DOHH2 (cell line): Measurements from ENCODE around the gene TSHZ2.

Experiments used
- H3F3A ChIP-seq: fragments of 200-600 bp; sonication (generic), shearing (Covaris generic); 2 replicates; pipeline ENCODE4 v1.6.0; 2016; ENCODE audit warnings: antibody characterized with exemption, mild to moderate bottlenecking; ENCODE audit not compliant: control insufficient read depth, insufficient read depth
- H3K27ac ChIP-seq: fragments of 200-600 bp; sonication (generic); 2 replicates; pipeline ENCODE4 v1.5.1; 2014; ENCODE audit warnings: low read depth, mild to moderate bottlenecking, low read length, moderate library complexity
- H3K27me3 ChIP-seq: fragments of 200-600 bp; sonication (generic); 2 replicates; pipeline ENCODE4 v1.6.1; 2014; ENCODE audit warnings: mild to moderate bottlenecking, low read length, mixed read lengths; ENCODE audit not compliant: control insufficient read depth
- H3K36me3 ChIP-seq: fragments of 200-600 bp; sonication (generic); 2 replicates; pipeline ENCODE4 v1.6.1; 2014; ENCODE audit warnings: mild to moderate bottlenecking, low read length, moderate library complexity, mixed read lengths; ENCODE audit not compliant: control insufficient read depth
- H3K4me1 ChIP-seq: fragments of 200-600 bp; sonication (generic); 2 replicates; pipeline ENCODE4 v1.6.1; 2014; ENCODE audit warnings: mild to moderate bottlenecking, low read length, mixed read lengths; ENCODE audit not compliant: control insufficient read depth
- H3K4me2 ChIP-seq: fragments of 200-600 bp; sonication (generic); 2 replicates; pipeline ENCODE4 v1.6.0; 2014; ENCODE audit warnings: mild to moderate bottlenecking, low read length, moderate library complexity
- H3K4me3 ChIP-seq: fragments of 200-600 bp; sonication (generic); 2 replicates; pipeline ENCODE4 v1.5.1; 2014; ENCODE audit warnings: mild to moderate bottlenecking, low read length, mixed read lengths
- H3K79me2 ChIP-seq: fragments of 200-600 bp; sonication (generic); 2 replicates; pipeline ENCODE4 v1.6.1; 2014; ENCODE audit warnings: mild to moderate bottlenecking, low read length, mixed read lengths; ENCODE audit not compliant: control insufficient read depth
- H3K9me2 ChIP-seq: fragments of 200-600 bp; sonication (generic); replicated peaks from 2 replicates; pipeline ENCODE4 v1.6.1; 2014; ENCODE audit warnings: mild to moderate bottlenecking, low read length, mixed read lengths; ENCODE audit not compliant: control insufficient read depth
- H3K9me3 ChIP-seq: fragments of 200-600 bp; sonication (generic); 2 replicates; pipeline ENCODE4 v1.6.1; 2014; ENCODE audit warnings: antibody characterized with exemption, low read length, mixed read lengths; ENCODE audit not compliant: control insufficient read depth, insufficient read depth
- H4K20me1 ChIP-seq: fragments of 200-600 bp; sonication (generic); 2 replicates; pipeline ENCODE4 v1.6.0; 2014; ENCODE audit warnings: low read depth, mild to moderate bottlenecking, antibody characterized with exemption, low read length, moderate library complexity; ENCODE audit not compliant: control insufficient read depth, insufficient read depth
- EZH2phosphoT487 ChIP-seq: fragments of 200-600 bp; sonication (generic); IDR thresholded peaks from 2 replicates; pipeline ENCODE4 v1.6.1; 2017; ENCODE audit warnings: borderline replicate concordance, mild to moderate bottlenecking, antibody characterized with exemption, low read length, moderate library complexity, mixed read lengths
- TF ChIP-seq, protein P1 (sequence below): fragments of 200-600 bp; sonication (generic); IDR thresholded peaks from one replicate; pipeline ENCODE4 v1.5.1; 2014; ENCODE audit warnings: antibody characterized with exemption, mild to moderate bottlenecking, low read depth, low read length; ENCODE audit not compliant: poor library complexity, severe bottlenecking

TSHZ2 gene

DNA sequence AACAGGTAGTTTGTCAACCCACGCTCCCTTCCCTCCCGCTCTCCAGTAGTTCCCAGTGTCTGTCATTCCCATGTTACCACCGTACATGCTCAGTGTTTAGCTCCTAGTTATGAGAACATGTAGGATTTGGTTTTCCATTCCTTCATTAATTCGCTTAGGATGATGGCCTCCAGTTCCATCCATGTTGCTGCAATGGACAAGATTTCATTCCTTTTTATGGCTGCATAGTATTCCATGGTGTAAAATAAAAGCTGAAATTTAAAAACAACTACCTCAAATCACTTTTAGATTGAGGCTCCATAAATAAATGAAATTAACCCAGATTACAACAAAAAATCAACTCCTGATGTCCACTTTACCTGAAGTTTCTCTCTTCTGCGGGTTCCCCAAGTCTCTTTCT is 430.9 kb downstream of the TSHZ2 start:
- no peaks in the 10 kb centered on the region for H3K4me1 ChIP-seq
- H3K9me2 ChIP-seq = no peaks in the 10 kb centered on the region
- no peak overlapping the region for H3K4me3 ChIP-seq
- TF ChIP-seq, protein P1, sequence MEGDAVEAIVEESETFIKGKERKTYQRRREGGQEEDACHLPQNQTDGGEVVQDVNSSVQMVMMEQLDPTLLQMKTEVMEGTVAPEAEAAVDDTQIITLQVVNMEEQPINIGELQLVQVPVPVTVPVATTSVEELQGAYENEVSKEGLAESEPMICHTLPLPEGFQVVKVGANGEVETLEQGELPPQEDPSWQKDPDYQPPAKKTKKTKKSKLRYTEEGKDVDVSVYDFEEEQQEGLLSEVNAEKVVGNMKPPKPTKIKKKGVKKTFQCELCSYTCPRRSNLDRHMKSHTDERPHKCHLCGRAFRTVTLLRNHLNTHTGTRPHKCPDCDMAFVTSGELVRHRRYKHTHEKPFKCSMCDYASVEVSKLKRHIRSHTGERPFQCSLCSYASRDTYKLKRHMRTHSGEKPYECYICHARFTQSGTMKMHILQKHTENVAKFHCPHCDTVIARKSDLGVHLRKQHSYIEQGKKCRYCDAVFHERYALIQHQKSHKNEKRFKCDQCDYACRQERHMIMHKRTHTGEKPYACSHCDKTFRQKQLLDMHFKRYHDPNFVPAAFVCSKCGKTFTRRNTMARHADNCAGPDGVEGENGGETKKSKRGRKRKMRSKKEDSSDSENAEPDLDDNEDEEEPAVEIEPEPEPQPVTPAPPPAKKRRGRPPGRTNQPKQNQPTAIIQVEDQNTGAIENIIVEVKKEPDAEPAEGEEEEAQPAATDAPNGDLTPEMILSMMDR = no peak
- no peak for TF ChIP-seq EZH2phosphoT487
- H3F3A ChIP-seq = no peaks in the 10 kb centered on the region
- H3K79me2 ChIP-seq = no peaks in the 10 kb centered on the region
- no peaks in the 10 kb centered on the region for H3K9me3 ChIP-seq
- H3K27me3 ChIP-seq = peaks cover 6% of the 10 kb centered on the region; the same call in 1 of the 2 replicates
- no peak overlapping the region for H3K27ac ChIP-seq
- no peaks in the 10 kb centered on the region for H4K20me1 ChIP-seq
- no peak overlapping the region for H3K4me2 ChIP-seq
- H3K36me3 ChIP-seq = no peaks in the 10 kb centered on the region

DNA sequence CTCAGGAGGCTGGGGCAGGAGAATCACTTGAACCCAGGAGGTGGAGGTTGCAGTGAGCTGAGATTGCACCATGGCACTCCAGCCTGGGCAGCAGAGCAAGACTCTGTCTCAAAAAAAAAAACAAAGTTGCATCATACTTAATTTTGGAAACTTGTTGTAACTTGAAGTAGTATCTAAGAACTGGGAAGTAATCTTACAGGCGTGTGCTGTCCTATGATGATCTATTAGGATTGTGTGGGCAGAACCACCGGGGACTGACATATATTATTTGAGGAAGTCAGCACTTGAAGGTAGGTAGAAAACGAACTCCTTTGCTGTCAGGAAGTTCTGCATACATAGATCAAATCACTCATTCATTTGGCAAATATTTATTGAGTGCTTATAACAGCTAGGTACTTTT is 433.0 kb downstream of the TSHZ2 start:
- Histone ChIP-seq H3K9me2 (no peaks in the 10 kb centered on the region), H3K27ac (no peak overlapping the region), H3K27me3 (peaks cover 6% of the 10 kb centered on the region; the same call in 1 of the 2 replicates), H4K20me1 (no peaks in the 10 kb centered on the region), H3K79me2 (no peaks in the 10 kb centered on the region), H3K4me3 (no peak overlapping the region), H3K36me3 (no peaks in the 10 kb centered on the region), H3K9me3 (no peaks in the 10 kb centered on the region), H3K4me1 (no peaks in the 10 kb centered on the region), H3F3A (no peaks in the 10 kb centered on the region), H3K4me2 (no peak overlapping the region)
- TF ChIP-seq, protein P1 = no peak
- TF ChIP-seq EZH2phosphoT487 = no peak

DNA sequence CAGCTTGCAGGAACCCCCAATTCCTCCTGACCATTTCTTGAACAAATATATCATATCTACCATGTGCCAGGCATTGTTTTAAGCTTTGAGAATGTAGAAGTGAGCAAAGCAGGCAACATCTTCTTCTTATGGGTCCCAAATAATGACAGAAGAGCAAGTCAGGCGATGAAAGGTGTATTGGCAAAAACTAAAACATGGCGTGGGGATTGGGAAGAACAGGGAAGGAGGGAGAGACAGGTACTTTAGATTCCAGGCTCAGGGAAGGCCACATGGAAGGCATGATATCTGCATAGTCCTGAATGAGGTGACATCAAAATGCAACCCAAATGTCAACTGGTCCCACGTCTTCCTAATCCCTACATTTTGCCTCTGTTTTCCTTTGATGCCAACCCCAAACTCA is 434.4 kb downstream of the TSHZ2 start:
- no peaks in the 10 kb centered on the region for H3K4me1 ChIP-seq
- H4K20me1 ChIP-seq = no peaks in the 10 kb centered on the region
- no peak overlapping the region for H3K4me2 ChIP-seq
- no peaks in the 10 kb centered on the region for H3F3A ChIP-seq
- H3K4me3 ChIP-seq = no peak overlapping the region
- TF ChIP-seq, protein P1 = no peak
- TF ChIP-seq EZH2phosphoT487 = no peak
- H3K79me2 ChIP-seq = no peaks in the 10 kb centered on the region
- no peaks in the 10 kb centered on the region for H3K9me2 ChIP-seq
- H3K27ac ChIP-seq = no peak overlapping the region
- H3K27me3 ChIP-seq = peaks cover 6% of the 10 kb centered on the region; the same call in 1 of the 2 replicates
- no peaks in the 10 kb centered on the region for H3K9me3 ChIP-seq
- no peaks in the 10 kb centered on the region for H3K36me3 ChIP-seq
